Sigmoid colon (tissue), 4 donors: ENCODE results near the gene PFDN5.

Source experiments
- CTCF ChIP-seq, 4 experiments: fragments of 450-650 bp in 3 of 4; fragments of 200-600 bp in 1 of 4; IDR thresholded peaks; one replicate each; pipeline ENCODE4 v1.5.1; 2016 to 2019; ENCODE audit warnings: antibody characterized with exemption in 4 of 4, mild to moderate bottlenecking in 3 of 4, moderate library complexity in 2 of 4
- EP300 ChIP-seq, 4 donors: sonication (generic); formaldehyde crosslinking; IDR thresholded peaks; one replicate each; pipeline ENCODE4 v1.6.1; 2017; ENCODE audit warnings: antibody characterized with exemption in 4 of 4
- POLR2A ChIP-seq, 2 donors: fragments of 450-650 bp; IDR thresholded peaks; one replicate each; pipeline ENCODE4 v1.6.1; 2016; ENCODE audit warnings: antibody characterized with exemption in 2 of 2, mild to moderate bottlenecking in 2 of 2, moderate library complexity in 2 of 2
- POLR2AphosphoS5 ChIP-seq, 4 donors: sonication (generic); formaldehyde crosslinking; IDR thresholded peaks; one replicate each; pipeline ENCODE4 v1.6.1; 2017; ENCODE audit warnings: antibody characterized with exemption in 4 of 4

- peak; percentile 73 to 85 (median 79) for TF ChIP-seq CTCF (IDR thresholded peaks at IDR 0.05)
- peak; percentile 21 to 74 (median 46) for TF ChIP-seq POLR2AphosphoS5 (IDR thresholded peaks at IDR 0.05)
- TF ChIP-seq POLR2A (IDR thresholded peaks at IDR 0.05), result no peak
- TF ChIP-seq EP300 (IDR thresholded peaks at IDR 0.05), result no peak
Measured at GRCh38 chr12:53344824-53345485, 49.6 kb downstream of the PFDN5 start.
